H1 (cell line): ENCODE data around the gene FGFBP1. TPM values are rescaled to one million over a fixed set of nuclear protein-coding genes. Genes with fewer than 3 reads are reported as not detected.

Experiments
- CHD7 ChIP-seq: fragments of 300-600 bp; sonication (generic); IDR thresholded peaks from 2 replicates; pipeline ENCODE4 v1.7.1; 2012; ENCODE audit warnings: low read length, moderate library complexity, mild to moderate bottlenecking, inconsistent platforms; ENCODE audit not compliant: insufficient replicate concordance
- E2F6 ChIP-seq: IDR thresholded peaks from 2 replicates; pipeline ENCODE4 v1.6.1; 2012; ENCODE audit warnings: inconsistent platforms
- EGR1 ChIP-seq: IDR thresholded peaks from 2 replicates; pipeline ENCODE4 v1.6.1; 2011; ENCODE audit warnings: low read depth, low read length, borderline replicate concordance
- EZH2 ChIP-seq: fragments of 200-600 bp; sonication (generic); IDR thresholded peaks from 2 replicates; pipeline ENCODE4 v1.7.1; 2012; ENCODE audit warnings: low read depth, mild to moderate bottlenecking, moderate library complexity, low read length, inconsistent platforms; ENCODE audit not compliant: severe bottlenecking
- SP1 ChIP-seq: IDR thresholded peaks from 2 replicates; pipeline ENCODE4 v1.6.1; 2011; ENCODE audit warnings: low read depth, low read length
- TBP ChIP-seq: IDR thresholded peaks from 2 replicates; pipeline ENCODE4 v1.6.1; 2011; ENCODE audit warnings: low read depth, low read length, improper control_type of control experiment
- YY1 ChIP-seq: IDR thresholded peaks from 2 replicates; pipeline ENCODE4 v1.6.1; 2011; ENCODE audit warnings: low read depth, mild to moderate bottlenecking, low read length
- ZNF274 ChIP-seq: IDR thresholded peaks from 2 replicates; pipeline ENCODE4 v1.7.0; 2012; ENCODE audit warnings: low read length, borderline replicate concordance; ENCODE audit errors: extremely low read depth
- polyA plus RNA-seq, 7 experiments: library from polyadenylated mRNA; depleted of rRNA in 3 of 7; stranded (reverse) in 5 of 7; unstranded in 2 of 7; fragments of >200 nt in 5 of 7; fragments of 200-250 nt in 2 of 7; gene quantifications; 1 replicate in 5 of 7; 2 replicates in 1 of 7; 4 replicates in 1 of 7; pipeline versions ENCODE4 v1.2.1 to v1.2.3, GENCODE V29; 2011 to 2013; ENCODE audit warnings: missing spikeins in 2 of 7, mixed read lengths in 2 of 7
- total RNA-seq: library from RNA; stranded (reverse); fragmentation: NEBNext Ultra II Directional; extraction: Animal tissue kit (Norgen Biotek cat#: 25700); gene quantifications from 2 replicates; pipeline ENCODE4 v1.2.1, GENCODE V29; 2021

The FGFBP1 gene
- total and polyA plus RNA-seq, 2 of the 8 experiments (the other 6 are each of a cell fraction or from before 2014, with no cell fraction given), result 0.17 to 0.20 TPM

GRCh38 chr4:15894921-15895916, 43.3 kb downstream of the FGFBP1 start (continued):
- TF ChIP-seq CHD7 (no peak), TBP (no peak), EZH2 (no peak), SP1 (no peak), YY1 (no peak), EGR1 (no peak), E2F6 (no peak), ZNF274 (no peak)
